Thoracic aorta (tissue), 2 donors: Measurements from ENCODE around the gene CELF2. TPM values are rescaled to one million over a fixed set of nuclear protein-coding genes. Genes with fewer than 3 reads are reported as not detected.
A peak's percentile ranks its signal among the peaks of the same experiment; 100 is the strongest.

Experiments used
- ATAC-seq: fragments of 150-250 bp; one replicate; pipeline ENCODE4 v1.8.0; 2017; ENCODE audit warnings: low read depth; ENCODE audit not compliant: insufficient number of reproducible peaks, low FRiP score
- DNase-seq: peaks from one replicate; pipeline ENCODE4 v3.0.0-alpha.2; 2020; ENCODE audit warnings: low spot score
- H3K27ac ChIP-seq, 2 donors: fragments of 200-600 bp; sonication (generic); 1 replicate in 1 of 2; 2 replicates in 1 of 2; pipeline ENCODE4 v1.5.1; 2016; ENCODE audit warnings: mild to moderate bottlenecking in 2 of 2, moderate library complexity in 2 of 2
- H3K27me3 ChIP-seq: fragments of 200-600 bp; sonication (generic); replicated peaks from 2 replicates; pipeline ENCODE4 v1.6.0; 2016; ENCODE audit warnings: mild to moderate bottlenecking; ENCODE audit not compliant: insufficient read depth
- H3K36me3 ChIP-seq: fragments of 200-600 bp; sonication (generic); one replicate; pipeline ENCODE4 v1.5.1; 2016
- H3K4me1 ChIP-seq, 2 donors: fragments of 200-600 bp; sonication (generic); 1 replicate in 1 of 2; 2 replicates in 1 of 2; pipeline versions ENCODE4 v1.5.1 to v1.6.0; 2016; ENCODE audit warnings: low read depth in 2 of 2, mild to moderate bottlenecking in 1 of 2; ENCODE audit not compliant: control insufficient read depth in 1 of 2
- H3K4me3 ChIP-seq: fragments of 200-600 bp; sonication (generic); 2 replicates; pipeline ENCODE4 v1.5.1; 2016; ENCODE audit warnings: mild to moderate bottlenecking
- H3K9me3 ChIP-seq: fragments of 200-600 bp; sonication (generic); 2 replicates; pipeline ENCODE4 v1.5.1; 2016
- total RNA-seq, 2 donors: library from RNA; depleted of rRNA; stranded (reverse); fragments of >200 nt; gene quantifications; one replicate each; pipeline versions ENCODE4 v1.1.0 to v1.2.3, GENCODE V29; 2016
- TF ChIP-seq, protein P1 (sequence below): fragments of 200-600 bp; sonication (generic); IDR thresholded peaks from one replicate; pipeline ENCODE4 v1.5.1; 2019; ENCODE audit warnings: antibody characterized with exemption

Gene CELF2
- total RNA-seq, 2 donors from 2014 or later, result 69.0 to 73.5 TPM

DNA sequence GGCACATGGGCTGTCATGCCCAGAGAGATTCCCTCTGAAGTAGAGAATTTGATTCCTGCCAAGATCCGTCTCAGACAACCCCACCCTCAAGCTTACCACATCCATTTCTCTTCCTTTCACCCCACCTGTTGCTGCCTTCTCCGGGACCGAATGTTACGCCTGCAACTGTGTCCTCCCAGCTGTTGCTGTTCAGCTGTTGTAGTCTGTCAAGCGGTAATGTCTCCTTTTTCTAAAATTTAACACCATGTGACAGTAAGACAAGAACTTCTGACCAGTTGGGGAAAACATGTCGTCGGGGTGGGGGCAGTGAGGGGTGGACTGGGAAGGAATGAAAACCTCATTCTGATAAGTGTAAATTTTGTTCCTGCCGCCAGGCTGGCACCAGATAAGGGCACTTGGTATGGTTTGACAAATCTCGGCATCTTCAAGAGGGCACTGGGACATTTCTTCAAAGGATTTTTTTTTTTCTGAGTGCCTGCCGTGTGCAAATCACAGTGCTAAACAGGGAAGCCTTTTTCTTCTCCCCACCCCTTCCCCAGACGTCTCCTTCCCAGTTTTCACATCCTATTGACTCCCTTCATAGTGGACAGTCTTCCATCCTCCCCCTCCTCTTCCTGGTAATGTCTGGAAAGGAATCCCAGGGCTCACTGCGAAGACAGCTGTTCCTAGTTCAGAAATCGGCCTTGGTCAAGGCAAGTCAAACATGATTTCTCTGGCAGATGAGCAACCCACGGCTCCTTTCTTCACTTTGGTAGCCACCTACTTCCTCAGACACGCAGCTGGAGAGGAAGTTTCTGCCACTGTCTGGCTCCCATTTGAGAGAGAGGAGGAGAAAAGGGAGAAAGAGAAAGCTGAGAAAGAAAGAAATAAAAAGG is 5.0 kb upstream of the CELF2 start:
- Histone ChIP-seq H3K27me3 (no peaks in the 10 kb centered on the region), H3K9me3 (no peaks in the 10 kb centered on the region), H3K27ac (no peak overlapping the region), H3K36me3 (no peaks in the 10 kb centered on the region), H3K4me3 (no peak overlapping the region), H3K4me1 (peaks cover 0 to 6% of the 10 kb centered on the region in 2 donors)
- no peak for ATAC-seq
- TF ChIP-seq, protein P1, sequence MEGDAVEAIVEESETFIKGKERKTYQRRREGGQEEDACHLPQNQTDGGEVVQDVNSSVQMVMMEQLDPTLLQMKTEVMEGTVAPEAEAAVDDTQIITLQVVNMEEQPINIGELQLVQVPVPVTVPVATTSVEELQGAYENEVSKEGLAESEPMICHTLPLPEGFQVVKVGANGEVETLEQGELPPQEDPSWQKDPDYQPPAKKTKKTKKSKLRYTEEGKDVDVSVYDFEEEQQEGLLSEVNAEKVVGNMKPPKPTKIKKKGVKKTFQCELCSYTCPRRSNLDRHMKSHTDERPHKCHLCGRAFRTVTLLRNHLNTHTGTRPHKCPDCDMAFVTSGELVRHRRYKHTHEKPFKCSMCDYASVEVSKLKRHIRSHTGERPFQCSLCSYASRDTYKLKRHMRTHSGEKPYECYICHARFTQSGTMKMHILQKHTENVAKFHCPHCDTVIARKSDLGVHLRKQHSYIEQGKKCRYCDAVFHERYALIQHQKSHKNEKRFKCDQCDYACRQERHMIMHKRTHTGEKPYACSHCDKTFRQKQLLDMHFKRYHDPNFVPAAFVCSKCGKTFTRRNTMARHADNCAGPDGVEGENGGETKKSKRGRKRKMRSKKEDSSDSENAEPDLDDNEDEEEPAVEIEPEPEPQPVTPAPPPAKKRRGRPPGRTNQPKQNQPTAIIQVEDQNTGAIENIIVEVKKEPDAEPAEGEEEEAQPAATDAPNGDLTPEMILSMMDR, result no peak
- DNase-seq, result no peak

DNA sequence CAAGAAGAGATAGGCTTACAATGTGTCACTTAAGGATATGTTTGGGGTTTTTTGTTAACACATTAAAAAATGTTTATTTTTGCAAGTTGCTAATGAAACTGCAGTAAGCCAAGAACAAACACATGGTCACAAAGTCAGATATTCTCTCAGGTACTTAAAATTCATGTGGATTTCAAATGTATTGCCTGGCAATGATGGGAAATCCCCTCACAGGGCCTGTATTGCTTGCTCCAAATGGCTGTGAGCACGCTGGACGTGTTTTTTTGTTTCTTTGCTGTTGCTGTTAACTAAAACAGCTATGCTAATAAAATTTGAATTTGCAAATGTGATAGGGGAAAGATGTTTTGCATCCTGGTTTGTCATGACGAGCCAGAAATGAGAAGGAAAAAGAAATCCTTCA is 3.8 kb upstream of the CELF2 start:
- no peaks in the 10 kb centered on the region for H3K9me3 ChIP-seq
- ATAC-seq (no peak), DNase-seq (no peak)
- no peak overlapping the region for H3K27ac ChIP-seq
- TF ChIP-seq, protein P1, result no peak
- H3K36me3 ChIP-seq, result no peaks in the 10 kb centered on the region
- H3K4me1 ChIP-seq, result peaks cover 0 to 6% of the 10 kb centered on the region in 2 donors
- H3K4me3 ChIP-seq, result no peak overlapping the region
- no peaks in the 10 kb centered on the region for H3K27me3 ChIP-seq

DNA sequence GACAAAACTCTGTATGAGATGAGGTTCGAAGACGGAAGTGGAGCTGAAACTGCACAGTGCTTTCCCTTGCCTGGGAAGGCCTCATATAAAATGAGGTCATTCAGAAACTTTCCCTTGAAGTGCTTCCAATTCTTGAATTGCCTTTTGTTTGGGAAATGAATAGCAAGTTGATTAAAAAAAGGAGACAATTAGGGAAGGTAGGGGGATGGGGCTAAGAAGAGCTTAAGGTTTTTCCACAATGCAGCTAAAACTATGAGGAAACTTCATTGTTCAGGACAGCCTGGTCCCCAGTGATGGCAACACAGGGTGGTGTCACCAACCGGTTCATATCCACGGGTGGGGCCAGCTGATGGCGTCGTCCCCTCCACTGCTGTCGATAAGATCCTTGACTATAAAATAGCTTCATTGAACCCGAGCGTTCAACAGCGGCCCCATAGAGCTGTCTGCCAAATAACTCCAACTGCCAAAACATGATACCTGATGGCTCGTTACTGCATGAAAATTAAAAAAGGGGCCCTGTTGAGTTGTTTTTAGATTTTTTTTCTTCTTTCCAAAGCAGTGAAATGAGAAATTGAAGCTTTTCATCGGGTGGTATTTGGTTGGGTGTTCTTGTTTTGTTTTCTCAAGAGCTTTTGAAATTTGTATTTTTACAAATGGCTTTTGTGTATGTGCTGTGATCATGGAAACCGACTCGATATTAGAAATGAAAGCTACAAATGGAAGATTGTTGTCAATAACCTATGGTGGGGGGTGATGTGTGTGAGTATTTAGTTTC is 2.8 kb upstream of the CELF2 start:
- H3K27ac ChIP-seq, result no peak overlapping the region
- ATAC-seq (no peak), DNase-seq (no peak)
- no peaks in the 10 kb centered on the region for H3K36me3 ChIP-seq
- TF ChIP-seq, protein P1, result no peak
- H3K4me1 ChIP-seq, result peaks cover 0 to 13% of the 10 kb centered on the region in 2 donors
- no peaks in the 10 kb centered on the region for H3K27me3 ChIP-seq
- H3K4me3 ChIP-seq, result no peak overlapping the region
- no peaks in the 10 kb centered on the region for H3K9me3 ChIP-seq

DNA sequence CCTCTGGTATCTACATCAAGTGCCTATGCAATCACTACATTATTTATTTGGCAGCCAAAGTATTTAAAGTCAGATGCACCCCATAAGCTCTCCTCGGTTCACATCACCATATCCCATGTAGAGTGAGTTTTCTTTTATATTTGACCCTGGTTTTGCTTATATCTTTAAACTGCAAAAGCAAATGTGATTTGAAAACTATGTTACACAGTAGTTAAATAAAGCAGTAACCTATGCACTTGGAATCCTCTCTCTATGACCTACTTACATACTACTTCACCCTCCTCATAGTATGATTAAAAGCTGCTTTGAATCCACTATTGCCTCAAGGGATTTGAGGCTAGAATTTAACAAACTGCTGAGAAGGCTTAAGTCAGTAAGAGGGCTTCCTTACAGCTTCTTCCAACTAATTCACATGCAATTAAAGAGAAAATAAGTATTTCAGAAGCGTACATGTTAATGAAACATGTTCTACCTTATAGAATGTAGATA is 2.2 kb upstream of the CELF2 start:
- H3K27me3 ChIP-seq, result no peaks in the 10 kb centered on the region
- no peak for ATAC-seq
- no peaks in the 10 kb centered on the region for H3K9me3 ChIP-seq
- DNase-seq, result no peak
- H3K4me1 ChIP-seq, result peaks cover 0 to 13% of the 10 kb centered on the region in 2 donors
- no peak overlapping the region for H3K4me3 ChIP-seq
- TF ChIP-seq, protein P1, result no peak
- H3K27ac ChIP-seq, result no peak overlapping the region
- H3K36me3 ChIP-seq, result no peaks in the 10 kb centered on the region

DNA sequence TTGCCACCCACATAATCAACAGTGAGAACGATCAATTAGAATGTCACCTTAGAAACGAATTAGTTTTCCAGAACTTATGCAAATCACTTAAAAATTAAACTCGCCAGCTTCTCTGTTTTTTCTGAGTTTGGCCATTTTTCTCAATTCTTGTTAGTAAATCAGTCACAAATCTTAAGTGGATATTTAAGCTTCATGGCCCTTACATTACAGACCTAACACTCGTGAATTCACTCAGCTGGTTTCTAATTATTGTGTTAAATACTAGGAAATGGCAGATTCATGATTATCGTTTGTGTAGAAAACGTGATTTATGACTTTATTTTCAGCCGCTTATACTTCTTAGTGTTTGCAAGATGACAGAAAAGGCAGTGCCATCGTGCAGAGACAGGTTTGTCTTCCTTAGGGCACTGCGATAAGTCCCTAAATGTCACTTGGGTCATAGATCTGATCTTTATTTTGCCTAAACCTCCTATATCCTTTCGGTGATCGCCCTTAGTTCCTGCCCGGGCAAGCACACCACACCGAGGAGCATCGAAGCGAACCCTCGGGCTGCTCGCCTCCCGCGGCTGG is 587 bp upstream of the CELF2 start:
- ATAC-seq, result peak; percentile 38

More for the DNA sequence above, 587 bp upstream of the CELF2 start:
- H3K27ac ChIP-seq, result peak overlapping the region; percentile 67 to 77
- peaks cover 0 to 13% of the 10 kb centered on the region in 2 donors for H3K4me1 ChIP-seq
- no peaks in the 10 kb centered on the region for H3K27me3 ChIP-seq
- no peak for DNase-seq
- TF ChIP-seq, protein P1, result no peak
- no peaks in the 10 kb centered on the region for H3K9me3 ChIP-seq
- no peaks in the 10 kb centered on the region for H3K36me3 ChIP-seq
- H3K4me3 ChIP-seq, result peak overlapping the region; percentile 87
